Measurements from ENCODE around the gene BRSK2. TPM values are rescaled to one million over a fixed set of nuclear protein-coding genes. Genes with fewer than 3 reads are reported as not detected.
A peak's percentile ranks its signal among the peaks of the same experiment; 100 is the strongest.

Gene BRSK2
- total RNA-seq, 1 donor = 4.0 TPM

GRCh38 chr11:1448882-1449281 is 59.1 kb downstream of the BRSK2 start:
- DNase-seq (ENCODE audit: low read depth in 2 of 3, low spot score in 2 of 3) = no peak

GRCh38 chr11:1449490-1450243 is 59.9 kb downstream of the BRSK2 start:
- no peak for DNase-seq (ENCODE audit: low read depth in 2 of 3, low spot score in 2 of 3)

GRCh38 chr11:1450344-1450875 is 60.7 kb downstream of the BRSK2 start:
- DNase-seq (ENCODE audit: low read depth in 2 of 3, low spot score in 2 of 3) = no peak

- peak in 1 of 3 donors; percentile 16 for DNase-seq (ENCODE audit: low read depth in 2 of 3, low spot score in 2 of 3)
Measured at GRCh38 chr11:1450949-1451710, 61.4 kb downstream of the BRSK2 start.

- no peak for DNase-seq (ENCODE audit: low read depth in 2 of 3, low spot score in 2 of 3)
Measured at GRCh38 chr11:1451781-1452470, 62.2 kb downstream of the BRSK2 start.

- DNase-seq (ENCODE audit: low read depth in 2 of 3, low spot score in 2 of 3) = no peak
Measured at GRCh38 chr11:1452744-1453143, 63.0 kb downstream of the BRSK2 start.

GRCh38 chr11:1453611-1454034 is 63.9 kb downstream of the BRSK2 start:
- peak in 2 of 3 donors; percentile 18 to 29 for DNase-seq (ENCODE audit: low read depth in 2 of 3, low spot score in 2 of 3)

- DNase-seq (ENCODE audit: low read depth in 2 of 3, low spot score in 2 of 3) = no peak
Measured at GRCh38 chr11:1454576-1454975, 64.8 kb downstream of the BRSK2 start.

- no peak for DNase-seq (ENCODE audit: low read depth in 2 of 3, low spot score in 2 of 3)
Measured at GRCh38 chr11:1455032-1455762, 65.5 kb downstream of the BRSK2 start.

GRCh38 chr11:1455763-1456060 is 66.0 kb downstream of the BRSK2 start:
- DNase-seq (ENCODE audit: low read depth in 2 of 3, low spot score in 2 of 3) = no peak

- DNase-seq (ENCODE audit: low read depth in 2 of 3, low spot score in 2 of 3) = no peak
Measured at GRCh38 chr11:1456176-1456575, 66.4 kb downstream of the BRSK2 start.

- no peak for DNase-seq (ENCODE audit: low read depth in 2 of 3, low spot score in 2 of 3)
Measured at GRCh38 chr11:1456596-1457325, 67.0 kb downstream of the BRSK2 start.

GRCh38 chr11:1457326-1457680 is 67.6 kb downstream of the BRSK2 start:
- no peak for DNase-seq (ENCODE audit: low read depth in 2 of 3, low spot score in 2 of 3)

- no peak for DNase-seq (ENCODE audit: low read depth in 2 of 3, low spot score in 2 of 3)
Measured at GRCh38 chr11:1457856-1458255, 68.1 kb downstream of the BRSK2 start.

- no peak for DNase-seq (ENCODE audit: low read depth in 2 of 3, low spot score in 2 of 3)
Measured at GRCh38 chr11:1458340-1459218, 68.8 kb downstream of the BRSK2 start.

- no peak for DNase-seq (ENCODE audit: low read depth in 2 of 3, low spot score in 2 of 3)
Measured at GRCh38 chr11:1459219-1459575, 69.5 kb downstream of the BRSK2 start.

- no peak for DNase-seq (ENCODE audit: low read depth in 2 of 3, low spot score in 2 of 3)
Measured at GRCh38 chr11:1459764-1460395, 70.1 kb downstream of the BRSK2 start.

GRCh38 chr11:1460396-1460985 is 70.8 kb downstream of the BRSK2 start:
- no peak for DNase-seq (ENCODE audit: low read depth in 2 of 3, low spot score in 2 of 3)
